ENCODE data around the gene ZNF232.
"Not testable (repeated sequence)": the region's sequence is repeated elsewhere in the genome, so short reads cannot be mapped to it uniquely, and the experiment has no call there.

Gene ZNF232

DNA sequence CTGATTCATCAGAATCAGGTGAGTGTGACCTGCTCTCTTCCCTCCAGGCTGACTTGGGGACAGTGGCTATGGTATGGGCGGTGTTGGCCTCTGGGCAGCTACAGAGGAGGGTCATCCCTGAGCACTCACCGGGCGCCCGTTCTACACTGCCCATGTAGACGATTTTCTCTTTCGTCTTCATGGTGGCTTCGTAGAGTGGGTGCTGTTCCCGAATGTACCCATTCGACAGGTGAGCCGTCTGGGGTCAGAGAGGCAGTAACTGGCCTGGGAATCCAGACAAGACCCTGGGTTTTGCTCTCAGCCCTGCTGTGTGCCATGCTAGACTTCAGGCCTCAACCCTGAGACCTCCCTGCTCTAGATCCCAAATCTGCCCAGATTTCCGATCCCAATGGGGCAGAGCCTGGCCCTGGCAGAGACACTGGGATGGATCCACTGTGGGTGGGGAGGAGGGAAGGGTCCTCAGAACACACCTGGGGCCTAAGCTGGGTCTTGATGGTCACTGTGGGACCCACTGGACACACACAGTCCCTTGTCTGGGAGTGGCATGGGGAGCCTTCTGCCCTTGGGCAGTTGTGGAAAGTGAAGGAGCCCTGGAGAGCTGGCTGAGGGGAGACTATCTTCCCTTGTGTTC is 17.3 kb upstream of the ZNF232 start:
- no peaks in the 10 kb centered on the region for H3K9me3 ChIP-seq (ENCODE audit: low read depth, low read length)
- H3K27ac ChIP-seq, result no peak overlapping the region
- TF ChIP-seq FOXP2 (optimal IDR thresholded peaks at IDR 0.05; ENCODE audit: control extremely low read depth, extremely low read length, insufficient read depth) (no peak), EZH2 (IDR thresholded peaks at IDR 0.05) (no peak), POLR2AphosphoS5 (IDR thresholded peaks at IDR 0.05; ENCODE audit: borderline replicate concordance, low read depth, low read length) (no peak)
- H3K4me3 ChIP-seq, result no peak overlapping the region
- DNase-seq (ENCODE audit: low read depth, low spot score), result no peak
- H3K36me3 ChIP-seq (ENCODE audit: insufficient read depth, low read length), result no peaks in the 10 kb centered on the region
- no peak overlapping the region for H3K9ac ChIP-seq (ENCODE audit: insufficient read length)

DNA sequence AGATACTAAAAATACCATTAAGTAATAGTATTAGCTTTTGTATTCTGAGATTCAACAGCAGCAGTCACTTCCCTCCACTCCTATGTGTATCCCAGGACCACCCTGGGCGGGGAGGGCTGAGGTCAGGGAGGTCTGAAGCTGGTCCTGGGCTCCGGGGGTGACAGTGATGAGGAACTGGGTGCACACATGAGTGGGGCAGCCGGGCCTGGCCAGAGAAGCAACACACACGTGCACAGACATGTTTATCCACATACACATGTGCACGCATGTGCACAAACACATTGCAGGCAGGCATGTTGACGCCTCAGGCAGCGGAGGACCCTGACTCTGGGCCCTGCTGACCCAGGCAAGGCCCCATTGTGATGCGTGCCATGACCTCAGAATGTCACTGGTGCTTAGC is 16.7 kb upstream of the ZNF232 start:
- not testable (repeated sequence) for H3K4me3 ChIP-seq; DNase-seq (ENCODE audit: low read depth, low spot score); H3K36me3 ChIP-seq (ENCODE audit: insufficient read depth, low read length); H3K27ac ChIP-seq; H3K9me3 ChIP-seq (ENCODE audit: low read depth, low read length); H3K9ac ChIP-seq (ENCODE audit: insufficient read length)

DNA sequence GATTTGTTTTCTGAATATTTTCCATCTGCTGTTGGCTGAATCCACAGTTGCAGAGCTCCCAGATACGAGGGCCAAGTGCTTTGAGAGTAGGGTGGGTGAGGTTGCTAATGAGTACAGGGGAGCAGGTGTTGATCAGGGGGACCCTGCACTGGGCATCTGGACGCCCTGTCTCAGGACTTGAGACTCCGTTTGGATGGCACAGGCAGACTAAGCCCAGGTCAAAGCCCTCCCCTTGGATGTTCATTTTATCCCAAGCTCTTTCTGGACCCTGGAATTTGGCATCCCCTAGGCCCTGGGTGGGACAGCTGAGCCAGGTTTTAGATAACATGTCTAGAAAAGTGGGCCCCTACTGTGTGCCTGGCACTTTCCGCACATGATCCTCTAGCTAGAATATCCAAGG is 16.2 kb upstream of the ZNF232 start:
- Histone ChIP-seq H3K9me3 (ENCODE audit: low read depth, low read length) (no peaks in the 10 kb centered on the region), H3K27ac (no peak overlapping the region), H3K4me3 (no peak overlapping the region), H3K36me3 (ENCODE audit: insufficient read depth, low read length) (no peaks in the 10 kb centered on the region), H3K9ac (ENCODE audit: insufficient read length) (no peak overlapping the region)
- DNase-seq (ENCODE audit: low read depth, low spot score), result no peak
- TF ChIP-seq EZH2 (IDR thresholded peaks at IDR 0.05) (no peak), POLR2AphosphoS5 (IDR thresholded peaks at IDR 0.05; ENCODE audit: borderline replicate concordance, low read depth, low read length) (no peak), FOXP2 (optimal IDR thresholded peaks at IDR 0.05; ENCODE audit: control extremely low read depth, extremely low read length, insufficient read depth) (no peak)

DNA sequence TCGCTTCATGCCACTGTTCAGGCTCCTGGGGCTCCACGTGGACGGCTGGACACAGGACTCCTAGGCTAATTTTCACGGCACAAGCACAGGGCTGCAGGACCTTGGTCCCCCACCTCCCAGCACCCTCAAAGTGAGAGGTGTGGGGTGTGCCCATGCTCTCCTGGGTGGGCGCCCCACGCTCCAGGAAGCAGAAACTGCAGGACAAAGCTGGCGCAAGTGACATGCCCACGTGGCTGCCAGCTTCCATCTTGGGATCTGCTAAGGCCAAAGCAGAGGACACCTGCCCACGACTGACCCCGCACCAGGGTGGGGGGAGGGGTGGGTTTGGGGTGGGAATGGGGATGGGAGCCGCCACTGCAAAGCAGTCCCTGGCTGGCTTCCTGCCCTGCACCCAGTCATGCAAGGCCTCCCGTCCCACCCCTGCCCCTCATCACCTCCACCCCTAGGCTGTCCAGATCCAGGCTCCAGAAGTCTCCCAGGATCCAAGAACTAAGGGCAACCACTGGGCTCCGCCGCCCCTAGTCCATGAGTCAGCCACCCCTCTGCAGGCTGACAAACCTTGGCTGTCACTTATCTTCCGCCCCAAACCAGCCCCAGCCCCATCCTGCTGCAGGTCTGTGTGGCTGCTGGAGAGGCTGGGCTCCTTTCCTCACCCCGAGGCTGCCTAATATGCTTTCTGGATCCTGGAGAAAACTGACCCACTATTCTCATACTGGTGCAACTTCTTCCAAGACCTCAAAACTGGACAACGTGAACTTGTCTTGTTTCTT is 15.2 kb upstream of the ZNF232 start:
- Histone ChIP-seq H3K27ac (no peak overlapping the region), H3K36me3 (ENCODE audit: insufficient read depth, low read length) (no peaks in the 10 kb centered on the region), H3K9ac (ENCODE audit: insufficient read length) (no peak overlapping the region), H3K9me3 (ENCODE audit: low read depth, low read length) (no peaks in the 10 kb centered on the region), H3K4me3 (no peak overlapping the region)
- DNase-seq (ENCODE audit: low read depth, low spot score), result no peak
- TF ChIP-seq FOXP2 (optimal IDR thresholded peaks at IDR 0.05; ENCODE audit: control extremely low read depth, extremely low read length, insufficient read depth), result no peak
- TF ChIP-seq POLR2AphosphoS5 (IDR thresholded peaks at IDR 0.05; ENCODE audit: borderline replicate concordance, low read depth, low read length), result no peak
- no peak for TF ChIP-seq EZH2 (IDR thresholded peaks at IDR 0.05)

DNA sequence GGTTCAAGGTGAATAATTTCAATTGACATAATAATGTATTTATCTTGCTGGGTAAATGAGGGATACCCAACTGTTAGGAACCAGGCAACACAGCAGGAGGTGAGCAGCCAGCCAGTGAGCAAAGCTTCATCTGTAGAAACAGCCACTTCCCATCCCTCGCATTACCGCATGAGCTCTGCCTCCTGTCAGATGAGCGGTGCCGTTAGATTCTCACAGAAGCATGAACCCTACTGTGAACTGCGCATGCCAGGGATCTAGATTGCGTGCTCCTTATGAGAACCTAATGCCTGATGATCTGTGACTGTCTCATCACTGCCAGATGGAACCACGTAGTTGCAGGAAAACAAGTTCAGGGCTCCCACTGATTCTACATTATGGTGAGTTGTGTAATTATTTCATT is 13.2 kb upstream of the ZNF232 start:
- not testable (repeated sequence) for H3K36me3 ChIP-seq (ENCODE audit: insufficient read depth, low read length); H3K9ac ChIP-seq (ENCODE audit: insufficient read length); H3K9me3 ChIP-seq (ENCODE audit: low read depth, low read length)

DNA sequence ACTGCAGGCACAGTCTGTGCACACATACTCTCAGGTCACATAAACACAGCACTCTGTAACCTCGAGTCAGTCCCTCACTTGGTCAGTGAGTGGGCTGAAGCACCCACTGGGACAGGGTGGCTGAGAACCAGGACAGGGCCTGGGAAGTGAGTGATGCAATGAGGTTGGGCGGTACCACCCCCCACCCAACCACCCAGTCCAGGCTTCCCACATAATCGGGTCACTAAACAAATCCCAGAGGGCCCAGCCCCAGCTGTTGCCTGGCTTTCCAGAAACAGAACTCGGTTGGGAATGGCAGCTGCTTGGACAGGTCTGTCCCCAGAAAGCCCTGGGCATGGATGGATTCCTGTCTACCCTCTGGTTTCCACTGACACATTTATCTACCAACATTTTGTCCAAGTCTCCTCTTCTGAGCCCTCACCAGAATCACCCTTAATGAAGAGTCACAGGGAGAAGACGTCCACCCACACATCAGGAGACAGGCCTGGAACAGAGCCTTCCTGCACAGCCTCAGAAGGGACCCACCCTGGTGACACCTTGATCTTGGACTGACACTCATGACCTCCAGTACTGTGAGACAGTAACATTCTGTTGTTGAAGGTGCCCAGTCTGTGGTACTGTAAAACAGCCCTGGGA is 12.6 kb upstream of the ZNF232 start:
- H3K9me3 ChIP-seq (ENCODE audit: low read depth, low read length); H3K9ac ChIP-seq (ENCODE audit: insufficient read length); H3K4me3 ChIP-seq; H3K27ac ChIP-seq; DNase-seq (ENCODE audit: low read depth, low spot score); H3K36me3 ChIP-seq (ENCODE audit: insufficient read depth, low read length): not testable (repeated sequence)

More for the DNA sequence above, 13.2 kb upstream of the ZNF232 start:
- H3K27ac ChIP-seq; DNase-seq (ENCODE audit: low read depth, low spot score); H3K4me3 ChIP-seq: not testable (repeated sequence)

DNA sequence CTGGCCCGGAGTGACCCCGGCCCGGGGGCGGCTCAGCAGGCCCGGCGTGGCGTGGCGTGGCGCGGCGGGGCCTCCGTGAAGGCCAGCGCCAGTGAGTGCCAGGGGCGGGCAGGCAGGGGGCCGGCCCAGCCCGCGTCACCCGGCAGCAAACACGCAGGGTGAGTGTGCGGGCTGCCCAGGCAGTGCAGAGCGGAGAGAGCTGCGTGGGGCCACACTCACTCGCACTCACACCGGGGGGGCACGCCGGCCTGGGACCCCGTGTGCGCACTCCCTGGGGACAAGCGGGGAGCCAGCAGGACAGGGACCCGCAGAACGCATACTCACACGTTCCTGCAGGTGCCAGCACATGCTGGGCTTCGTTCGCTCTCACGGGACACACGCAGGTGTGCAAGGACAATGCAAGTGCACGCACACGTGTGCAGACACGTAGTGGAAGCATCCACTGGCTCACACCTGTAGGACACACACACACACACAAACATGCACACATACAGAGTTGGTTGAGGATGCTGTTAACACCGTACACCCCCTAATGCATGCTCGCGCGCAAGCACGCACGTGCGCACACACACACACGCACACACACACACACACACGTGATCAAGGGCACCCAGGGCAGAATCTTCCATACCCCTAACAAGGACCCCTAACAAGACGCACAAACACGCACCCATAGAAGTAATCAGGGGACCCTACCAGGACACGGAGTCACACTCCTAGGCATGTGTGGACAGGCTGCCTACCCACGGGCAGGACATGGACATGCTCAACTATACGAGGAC is 11.9 kb upstream of the ZNF232 start:
- DNase-seq (ENCODE audit: low read depth, low spot score), result no peak
- Histone ChIP-seq H3K9me3 (ENCODE audit: low read depth, low read length) (no peaks in the 10 kb centered on the region), H3K36me3 (ENCODE audit: insufficient read depth, low read length) (no peaks in the 10 kb centered on the region), H3K4me3 (no peak overlapping the region), H3K9ac (ENCODE audit: insufficient read length) (no peak overlapping the region), H3K27ac (no peak overlapping the region)
- TF ChIP-seq EZH2 (IDR thresholded peaks at IDR 0.05), result no peak
- no peak for TF ChIP-seq POLR2AphosphoS5 (IDR thresholded peaks at IDR 0.05; ENCODE audit: borderline replicate concordance, low read depth, low read length)
- no peak for TF ChIP-seq FOXP2 (optimal IDR thresholded peaks at IDR 0.05; ENCODE audit: control extremely low read depth, extremely low read length, insufficient read depth)

DNA sequence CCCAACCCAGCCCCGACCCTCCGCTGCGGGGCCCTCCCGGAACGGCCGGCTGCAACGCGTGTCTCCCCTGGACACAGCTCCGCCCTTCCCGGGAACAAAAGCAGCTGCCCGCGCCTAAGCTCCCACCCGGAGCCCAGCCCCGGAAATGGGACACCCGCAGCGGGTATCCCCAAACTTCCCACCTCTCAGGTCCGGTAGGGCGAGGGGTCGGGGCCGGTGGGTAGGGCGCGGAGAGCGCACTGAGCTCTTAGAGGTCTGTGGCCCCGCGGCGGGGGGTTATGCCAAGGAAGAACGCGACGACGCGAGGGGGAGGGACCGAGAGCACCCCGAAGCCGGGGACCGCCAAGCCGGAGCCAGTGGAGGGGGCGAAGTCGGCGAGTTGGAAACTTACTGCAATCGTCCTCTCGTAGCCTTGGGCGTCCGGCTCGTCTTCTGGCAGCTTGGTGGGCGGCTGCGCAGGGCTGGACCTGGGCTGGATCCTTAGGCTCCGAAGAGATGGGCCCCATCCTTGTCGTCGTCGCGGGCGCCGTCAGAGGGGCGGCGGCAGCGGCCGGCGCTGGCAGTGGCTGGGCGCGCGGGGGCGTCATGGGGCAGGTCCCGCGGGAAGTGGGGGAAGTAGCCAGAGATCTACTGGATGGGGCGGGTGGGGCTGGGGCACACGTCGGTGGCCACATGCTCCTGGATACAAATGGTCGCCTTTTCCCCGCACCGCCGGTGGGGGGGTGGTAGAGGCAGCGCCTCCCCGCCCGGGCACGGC is 11.1 kb upstream of the ZNF232 start:
- TF ChIP-seq POLR2AphosphoS5 (IDR thresholded peaks at IDR 0.05; ENCODE audit: borderline replicate concordance, low read depth, low read length) (no peak), FOXP2 (optimal IDR thresholded peaks at IDR 0.05; ENCODE audit: control extremely low read depth, extremely low read length, insufficient read depth) (no peak), EZH2 (IDR thresholded peaks at IDR 0.05) (no peak)
- Histone ChIP-seq H3K4me3 (peak overlapping the region; percentile 56), H3K36me3 (ENCODE audit: insufficient read depth, low read length) (no peaks in the 10 kb centered on the region), H3K9ac (ENCODE audit: insufficient read length) (no peak overlapping the region), H3K27ac (no peak overlapping the region), H3K9me3 (ENCODE audit: low read depth, low read length) (no peaks in the 10 kb centered on the region)
- DNase-seq (ENCODE audit: low read depth, low spot score), result no peak

DNA sequence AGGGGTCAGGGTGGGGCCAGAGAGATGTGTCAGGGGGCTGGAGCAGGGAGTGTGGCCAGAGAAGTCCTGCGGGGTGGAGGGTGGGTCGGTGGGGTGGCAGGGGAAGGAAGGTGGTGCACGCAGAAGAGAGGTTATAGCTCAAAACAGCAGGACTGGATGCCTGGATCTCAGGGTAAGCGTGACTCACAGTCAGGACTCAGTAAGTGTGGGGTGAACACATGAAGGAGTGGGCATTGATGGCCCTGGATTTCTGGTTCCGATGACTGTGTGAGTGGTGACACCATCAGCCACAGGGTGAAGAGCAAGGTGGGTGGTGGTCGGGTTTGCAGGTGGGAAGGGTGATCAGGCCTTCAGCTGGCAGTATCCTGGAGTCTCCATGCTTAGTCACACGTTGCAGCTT is 10.4 kb upstream of the ZNF232 start:
- H3K9ac ChIP-seq (ENCODE audit: insufficient read length); H3K4me3 ChIP-seq; H3K27ac ChIP-seq; DNase-seq (ENCODE audit: low read depth, low spot score); H3K36me3 ChIP-seq (ENCODE audit: insufficient read depth, low read length); H3K9me3 ChIP-seq (ENCODE audit: low read depth, low read length): not testable (repeated sequence)
